Ovary (tissue), 9 donors: ENCODE measurements around the gene GLIS2. TPM values are rescaled to one million over a fixed set of nuclear protein-coding genes. Genes with fewer than 3 reads are reported as not detected.

ENCODE experiments used
- DNase-seq, 5 donors: peaks; one replicate each; pipeline ENCODE4 v3.0.0-alpha.2; 2019 to 2020
- H3K27ac ChIP-seq, 2 donors: fragments of 200-600 bp; one replicate each; pipeline versions ENCODE4 v1.5.1 to v1.8.0; 2019 to 2022
- H3K27me3 ChIP-seq: fragments of 200-600 bp; one replicate; pipeline ENCODE4 v1.8.0; 2022
- H3K36me3 ChIP-seq: fragments of 200-600 bp; sonication (generic); one replicate; pipeline ENCODE4 v1.5.1; 2019
- H3K4me1 ChIP-seq: one replicate; pipeline ENCODE4 v1.8.1; 2013; ENCODE audit warnings: mild to moderate bottlenecking, moderate library complexity; ENCODE audit not compliant: insufficient read depth
- H3K4me3 ChIP-seq: fragments of 200-600 bp; sonication (generic); one replicate; pipeline ENCODE4 v1.5.1; 2017
- H3K9me3 ChIP-seq, 2 donors: fragments of 200-600 bp in 1 of 2; sonication (generic) in 1 of 2; one replicate each; pipeline versions ENCODE4 v1.5.1 to v1.8.1; 2013 to 2019; ENCODE audit warnings: mild to moderate bottlenecking in 1 of 2, moderate library complexity in 1 of 2
- CTCF ChIP-seq, 3 donors: fragments of 450-650 bp in 2 of 3; fragments of 200-600 bp in 1 of 3; IDR thresholded peaks; one replicate each; pipeline versions ENCODE4 v1.5.1 to v1.8.0; 2016 to 2022; ENCODE audit warnings: antibody characterized with exemption in 3 of 3, mild to moderate bottlenecking in 1 of 3
- EP300 ChIP-seq: sonication (generic); formaldehyde crosslinking; IDR thresholded peaks from one replicate; pipeline ENCODE4 v1.6.1; 2017; ENCODE audit warnings: antibody characterized with exemption
- POLR2A ChIP-seq: fragments of 450-650 bp; IDR thresholded peaks from one replicate; pipeline ENCODE4 v1.6.1; 2017; ENCODE audit warnings: antibody characterized with exemption, mild to moderate bottlenecking, moderate library complexity
- WGBS, 3 donors: extraction: QIAGEN DNeasy Blood & Tissue Kit in 1 of 3; methylation state at CpG; one replicate each; pipeline versions ENCODE4 v1.1.5 to v1.1.7; 2013 to 2017; 5-methylcytosine and 5-hydroxymethylcytosine counted together
- intact Hi-C, 4 donors: fragments of 100-400 bp; cut with DNase I; formaldehyde crosslinking; loops; one replicate each; pipeline versions ENCODE4 v1.11.0 to v1.15.1; 2022 to 2023
- polyA plus RNA-seq, 2 donors: library from polyadenylated mRNA; stranded (reverse); fragments of 200-250 nt in 1 of 2; fragments of 350-450 nt in 1 of 2; fragmentation: Illumina TruSeq in 1 of 2; extraction: RNeasy Lipid Tissue Mini Kit (QIAGEN cat#74804) in 1 of 2; gene quantifications; one replicate each; pipeline ENCODE4 v1.2.3, GENCODE V29; 2013 to 2014
- total RNA-seq, 7 donors: library from RNA; depleted of rRNA in 2 of 7; stranded (reverse); fragments of >200 nt in 2 of 7; fragmentation: NEBNext Ultra II Directional in 3 of 7; extraction: Animal tissue kit (Norgen Biotek cat#: 25700) in 3 of 7; gene quantifications; one replicate each; pipeline versions ENCODE4 v1.1.0 to v1.2.4, GENCODE V29; 2016 to 2023
- donor health status: DM: no; HTN: no; CAD: no; lungs with moderate emphysema.
- donor health status: DM: no; HTN: no; CAD: no.
- donor health status: Bipolar disorder and iron deficiency.
- donor health status: DM: yes; HTN: yes; CAD: no.
- donor health status: DM: no; HTN: no; CAD: no.
- donor health status: DM: yes; HTN: yes; CAD: no.

Gene GLIS2
- total and polyA plus RNA-seq, 9 donors: 1.6 to 79.5 (median 38.4) TPM

- intact Hi-C loops: no loop called here
- no peak for DNase-seq
- no peaks in the 10 kb centered on the region for H3K4me1 ChIP-seq
- no peaks in the 10 kb centered on the region for H3K27me3 ChIP-seq
- H3K4me3 ChIP-seq: no peak overlapping the region
- no peak overlapping the region for H3K27ac ChIP-seq
- no peaks in the 10 kb centered on the region for H3K36me3 ChIP-seq
- H3K9me3 ChIP-seq: no peaks in the 10 kb centered on the region
- 94 to 100% (median 98%) methylated on average over 2 of the region's 2 CpGs for WGBS, 3 donors
- TF ChIP-seq CTCF (IDR thresholded peaks at IDR 0.05) (no peak), POLR2A (no peak), EP300 (no peak)
Measured at GRCh38 chr16:4277987-4278513, 37.8 kb upstream of the GLIS2 start.

GRCh38 chr16:4280625-4281024, 35.2 kb upstream of the GLIS2 start:
- WGBS, 3 donors: 90 to 94% (median 92%) methylated on average over 2 of the region's 2 CpGs
- H3K27ac ChIP-seq: no peak overlapping the region
- no peak for DNase-seq
- H3K9me3 ChIP-seq: no peaks in the 10 kb centered on the region
- H3K27me3 ChIP-seq: no peaks in the 10 kb centered on the region
- H3K4me3 ChIP-seq: no peak overlapping the region
- no peaks in the 10 kb centered on the region for H3K4me1 ChIP-seq
- TF ChIP-seq CTCF (IDR thresholded peaks at IDR 0.05) (no peak), POLR2A (no peak), EP300 (no peak)
- no peaks in the 10 kb centered on the region for H3K36me3 ChIP-seq
- intact Hi-C loops: no loop called here

- DNase-seq: no peak
- Histone ChIP-seq H3K9me3 (no peaks in the 10 kb centered on the region), H3K36me3 (no peaks in the 10 kb centered on the region), H3K4me1 (peaks cover under 1% of the 10 kb centered on the region), H3K4me3 (no peak overlapping the region), H3K27ac (no peak overlapping the region), H3K27me3 (no peaks in the 10 kb centered on the region)
- 71 to 78% (median 78%) methylated on average over 8 of the region's 8 CpGs for WGBS, 3 donors
- intact Hi-C loops: no loop called here
- TF ChIP-seq EP300 (no peak), CTCF (IDR thresholded peaks at IDR 0.05) (no peak), POLR2A (no peak)
Measured at GRCh38 chr16:4283441-4283840, 32.4 kb upstream of the GLIS2 start.

GRCh38 chr16:4283939-4284338, 31.9 kb upstream of the GLIS2 start:
- no peaks in the 10 kb centered on the region for H3K9me3 ChIP-seq
- WGBS, 3 donors: 58 to 61% (median 59%) methylated on average over 2 of the region's 2 CpGs
- no peaks in the 10 kb centered on the region for H3K27me3 ChIP-seq
- H3K4me1 ChIP-seq: peaks cover 3% of the 10 kb centered on the region
- no peak overlapping the region for H3K27ac ChIP-seq
- no peaks in the 10 kb centered on the region for H3K36me3 ChIP-seq
- TF ChIP-seq CTCF (IDR thresholded peaks at IDR 0.05): no peak
- H3K4me3 ChIP-seq: no peak overlapping the region
- no peak for DNase-seq
- intact Hi-C loops: no loop called here
